Fibroblast of the conjunctiva (primary cell): ENCODE results near the gene RGS7.

ENCODE experiments used
- DNase-seq: peaks from one replicate; pipeline ENCODE4 v3.0.0-alpha.2; 2010; ENCODE audit warnings: low read depth

RGS7 gene

GRCh38 chr1:240831922-240832321 lies 525.1 kb downstream of the RGS7 start:
- DNase-seq, result no peak

- peak; percentile 2 for DNase-seq
Measured at GRCh38 chr1:240831191-240831631, 525.8 kb downstream of the RGS7 start.

DNA sequence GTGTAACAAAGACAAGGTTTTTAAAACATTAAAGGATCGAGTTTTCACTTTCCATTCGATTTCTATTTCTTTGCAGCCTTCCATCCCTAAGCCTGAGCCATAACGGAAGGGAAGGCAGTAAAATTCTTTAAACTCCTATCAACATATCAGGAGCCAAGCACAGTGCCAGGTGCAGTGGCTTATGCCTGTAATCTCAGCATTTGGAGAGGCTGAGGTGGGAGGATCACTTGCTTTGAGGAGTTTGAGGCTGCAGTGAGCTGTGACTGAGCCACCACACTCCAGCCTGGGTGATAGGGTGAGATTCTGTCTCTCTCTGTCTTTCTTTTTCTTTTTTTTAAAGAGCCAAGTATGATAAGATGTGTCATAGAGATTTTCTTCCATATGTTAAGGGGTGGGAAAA lies 527.5 kb downstream of the RGS7 start:
- no peak for DNase-seq

GRCh38 chr1:240827786-240828185 lies 529.2 kb downstream of the RGS7 start:
- no peak for DNase-seq

DNA sequence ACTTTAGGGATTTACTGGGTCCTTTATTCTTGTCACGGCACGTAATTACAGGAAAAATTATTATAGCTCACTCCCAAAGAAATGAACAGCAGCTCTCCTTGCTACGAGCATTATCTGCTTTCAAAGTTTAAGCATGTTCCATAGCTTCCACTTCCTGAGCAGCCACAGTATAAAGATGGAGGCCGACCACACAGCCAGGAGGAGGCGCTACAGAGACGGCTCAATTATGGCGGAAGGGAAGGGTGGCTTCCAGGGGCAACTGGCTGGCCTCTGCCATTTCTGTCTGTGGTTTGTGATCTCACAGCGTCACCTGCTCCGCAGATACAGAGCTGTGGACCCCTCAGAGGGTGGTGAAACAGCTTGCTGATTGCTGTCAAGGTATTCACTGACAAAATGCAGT lies 532.8 kb downstream of the RGS7 start:
- DNase-seq, result no peak

DNA sequence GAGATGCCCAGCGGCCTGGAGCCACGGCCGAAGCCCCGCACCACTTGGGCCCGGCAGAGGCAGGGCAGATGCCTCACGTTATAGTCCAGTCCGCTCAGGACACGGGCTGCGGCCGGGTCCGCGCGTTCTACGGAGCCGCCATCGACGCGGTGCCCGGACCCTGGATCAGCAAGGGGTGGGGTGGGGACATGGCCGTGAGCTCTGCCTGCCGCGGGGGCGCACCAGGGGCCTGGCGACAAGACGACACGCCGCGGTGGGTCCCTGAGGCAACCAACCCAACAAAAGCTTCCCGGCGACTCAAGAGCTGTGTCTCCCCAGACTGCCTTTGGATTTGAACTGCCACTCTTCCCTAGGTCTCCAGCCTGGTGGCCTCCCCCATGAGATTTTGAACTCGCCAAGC lies 533.6 kb downstream of the RGS7 start:
- DNase-seq, result no peak

GRCh38 chr1:240821925-240822324 lies 535.1 kb downstream of the RGS7 start:
- no peak for DNase-seq

DNA sequence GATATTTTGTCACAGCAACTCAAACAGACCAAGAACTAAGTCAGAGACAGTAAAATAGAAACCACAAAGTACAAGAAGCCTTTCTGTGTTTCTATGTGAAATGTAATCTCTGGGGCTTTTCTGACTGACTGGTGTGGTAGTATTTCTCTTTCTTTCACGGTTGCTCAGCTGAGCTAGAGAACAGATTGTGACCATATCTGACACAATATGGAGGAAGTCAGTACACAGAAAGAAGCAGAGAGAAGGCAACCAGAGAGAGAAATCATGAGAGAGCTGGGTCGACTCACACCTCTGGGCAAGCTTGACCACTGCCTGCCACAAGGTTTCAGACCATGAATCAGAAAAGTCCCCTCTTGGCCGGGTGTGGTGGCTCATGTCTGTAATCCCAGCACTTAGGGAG lies 536.2 kb downstream of the RGS7 start:
- no peak for DNase-seq

DNA sequence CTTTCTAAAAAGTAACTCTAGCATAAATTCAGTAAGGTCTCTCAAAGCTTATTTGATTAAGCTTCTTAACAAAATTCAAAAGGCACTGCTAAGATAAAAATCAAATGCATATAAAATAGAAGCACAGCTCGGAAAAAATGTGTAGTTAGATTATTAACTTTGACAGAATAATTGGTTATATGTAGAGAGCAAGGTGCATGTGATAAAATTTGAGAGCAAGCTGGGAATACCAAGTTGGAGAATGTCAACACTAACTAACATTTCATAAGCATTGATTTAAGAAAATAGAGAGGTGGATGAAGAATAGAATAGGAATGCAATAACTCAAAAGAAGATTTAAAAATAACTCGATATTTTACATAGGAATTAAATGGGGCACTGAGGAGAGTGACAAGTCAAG lies 540.5 kb downstream of the RGS7 start:
- no peak for DNase-seq

DNA sequence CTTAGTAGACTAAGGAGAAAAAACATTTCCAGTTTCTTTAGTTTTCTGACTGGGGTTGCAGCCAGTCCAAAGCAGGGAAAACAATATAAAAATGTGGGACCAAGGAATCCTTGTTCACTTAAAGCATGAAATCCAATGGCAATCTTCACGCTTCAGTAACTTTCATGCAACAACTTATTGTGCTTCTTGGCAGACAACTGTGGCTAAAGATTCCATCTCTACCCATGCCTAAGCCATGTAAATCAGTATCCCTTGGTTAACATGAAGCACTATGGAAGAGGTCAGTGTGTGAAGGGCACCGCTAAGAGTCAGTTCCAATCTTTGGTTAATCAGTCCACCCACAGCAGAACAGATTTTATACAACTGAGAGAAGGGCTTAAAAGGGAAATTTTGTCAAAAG lies 543.3 kb downstream of the RGS7 start:
- no peak for DNase-seq

- DNase-seq, result no peak
Measured at GRCh38 chr1:240811256-240811655, 545.7 kb downstream of the RGS7 start.

DNA sequence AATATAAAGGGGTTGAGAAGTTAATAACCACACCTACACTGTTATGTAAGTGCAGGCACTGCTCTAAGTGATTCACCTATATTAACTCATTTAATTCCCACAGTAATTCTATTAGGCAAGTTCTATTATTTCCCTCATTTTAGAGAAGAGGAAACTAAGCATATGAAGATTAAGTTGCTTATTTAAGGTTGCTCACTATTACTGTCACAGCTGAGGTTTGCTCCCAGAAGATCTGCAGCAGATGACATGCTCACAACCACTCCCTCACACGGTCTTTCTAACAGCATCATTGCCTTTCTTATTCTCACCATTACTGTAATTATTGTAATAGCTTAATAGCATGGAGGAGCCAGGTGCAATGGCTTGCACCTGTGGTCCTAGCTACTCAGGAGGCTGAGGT lies 548.6 kb downstream of the RGS7 start:
- DNase-seq, result no peak

DNA sequence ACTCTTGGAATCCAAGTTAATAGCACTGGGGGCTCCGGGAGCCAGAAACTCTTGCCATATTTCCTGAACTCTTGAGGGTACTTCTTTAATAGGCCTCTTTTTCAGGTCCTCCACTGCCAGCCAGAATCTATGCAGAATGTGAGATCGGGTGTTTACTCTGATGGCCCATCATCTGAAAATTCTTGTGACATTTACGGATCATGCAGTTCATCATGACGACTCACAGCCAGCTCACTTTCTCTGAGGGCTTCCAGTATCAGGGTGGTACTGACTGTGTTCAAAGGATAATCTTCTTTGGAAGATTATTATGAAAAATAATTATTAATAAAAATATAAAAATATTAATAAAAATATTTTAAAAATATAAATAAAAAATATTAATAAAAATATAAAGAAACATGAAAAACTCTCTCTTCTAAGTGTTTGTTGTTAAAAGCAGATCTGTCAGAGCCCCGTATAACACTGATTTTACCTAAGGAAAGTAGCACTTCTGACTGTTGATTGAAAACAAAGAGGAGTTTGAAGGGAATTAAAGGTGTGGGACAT lies 550.7 kb downstream of the RGS7 start:
- no peak for DNase-seq

GRCh38 chr1:240804475-240804874 lies 552.5 kb downstream of the RGS7 start:
- DNase-seq, result no peak

DNA sequence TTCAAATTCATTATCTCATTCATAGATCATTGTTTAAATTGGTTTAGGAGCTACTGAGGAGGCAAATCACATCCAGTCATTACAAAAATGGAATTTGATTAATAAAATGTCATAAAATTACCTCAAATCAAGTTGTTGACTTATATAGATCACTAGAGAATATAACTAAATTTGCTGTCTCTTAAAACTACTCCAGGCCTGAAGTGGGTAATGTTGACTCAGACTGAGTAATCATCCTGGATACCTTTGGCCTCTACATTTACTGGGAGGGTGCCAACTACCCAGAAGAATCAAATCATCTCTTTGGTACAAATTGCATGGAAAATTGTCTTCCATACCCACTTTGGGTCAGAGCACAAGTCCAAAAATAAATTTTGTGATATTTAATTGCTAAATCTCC lies 553.9 kb downstream of the RGS7 start:
- DNase-seq, result peak; percentile 31

GRCh38 chr1:240802271-240802670 lies 554.7 kb downstream of the RGS7 start:
- no peak for DNase-seq

DNA sequence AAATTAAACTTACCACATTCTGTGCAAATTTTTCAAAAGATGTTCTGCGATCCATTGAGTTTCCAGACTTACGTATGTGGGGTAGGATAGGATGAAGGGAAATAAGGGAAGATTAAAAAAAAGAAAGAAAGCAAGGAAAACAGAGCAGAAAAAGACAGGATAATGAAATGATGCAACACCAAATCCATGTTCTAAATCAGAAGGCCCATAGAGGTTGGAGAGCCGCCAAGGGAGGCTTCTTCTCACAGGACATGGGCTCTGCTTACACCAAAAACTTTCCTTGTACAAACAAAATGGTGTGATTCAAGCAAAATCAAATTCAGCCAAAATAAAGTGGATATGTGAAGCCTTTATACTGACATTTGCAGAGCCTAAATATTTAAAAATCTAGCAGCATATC lies 555.6 kb downstream of the RGS7 start:
- DNase-seq, result peak; percentile 44

DNA sequence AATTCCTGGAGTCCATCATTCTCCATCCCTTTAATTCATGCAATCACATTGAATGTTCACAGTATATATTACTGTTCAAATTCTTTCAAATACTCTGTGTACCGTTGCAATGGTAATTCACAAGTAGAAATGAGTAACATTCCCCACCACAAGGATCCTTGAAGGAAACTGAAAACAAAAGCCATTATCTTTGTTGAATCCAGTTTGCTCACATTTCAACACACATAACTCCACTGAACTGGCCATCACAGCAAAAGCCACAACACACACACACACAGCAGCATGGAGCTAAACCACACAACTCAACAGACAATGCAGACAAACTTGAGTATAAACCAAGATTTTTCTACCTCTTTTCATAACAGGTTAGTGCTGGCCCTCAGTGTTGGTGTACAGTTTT lies 556.7 kb downstream of the RGS7 start:
- no peak for DNase-seq

DNA sequence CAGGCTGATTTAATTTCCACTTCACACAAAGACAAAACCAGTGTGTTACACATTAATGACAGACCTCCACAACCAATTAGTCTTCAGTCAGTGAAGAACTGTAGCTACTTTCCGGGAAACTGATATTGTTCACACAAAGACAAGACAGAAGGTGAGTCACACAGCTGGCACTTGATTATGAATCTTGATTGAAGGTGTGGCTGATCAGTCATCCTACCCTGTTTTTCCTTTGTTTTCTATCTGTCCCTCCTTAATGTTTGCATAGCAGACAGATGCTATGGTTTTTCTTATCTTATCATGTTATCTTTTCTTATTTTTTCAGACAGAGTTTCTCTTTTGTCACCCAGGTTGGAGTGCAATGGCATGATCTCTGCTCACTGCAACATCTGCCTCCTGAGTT lies 560.0 kb downstream of the RGS7 start:
- DNase-seq, result no peak

DNA sequence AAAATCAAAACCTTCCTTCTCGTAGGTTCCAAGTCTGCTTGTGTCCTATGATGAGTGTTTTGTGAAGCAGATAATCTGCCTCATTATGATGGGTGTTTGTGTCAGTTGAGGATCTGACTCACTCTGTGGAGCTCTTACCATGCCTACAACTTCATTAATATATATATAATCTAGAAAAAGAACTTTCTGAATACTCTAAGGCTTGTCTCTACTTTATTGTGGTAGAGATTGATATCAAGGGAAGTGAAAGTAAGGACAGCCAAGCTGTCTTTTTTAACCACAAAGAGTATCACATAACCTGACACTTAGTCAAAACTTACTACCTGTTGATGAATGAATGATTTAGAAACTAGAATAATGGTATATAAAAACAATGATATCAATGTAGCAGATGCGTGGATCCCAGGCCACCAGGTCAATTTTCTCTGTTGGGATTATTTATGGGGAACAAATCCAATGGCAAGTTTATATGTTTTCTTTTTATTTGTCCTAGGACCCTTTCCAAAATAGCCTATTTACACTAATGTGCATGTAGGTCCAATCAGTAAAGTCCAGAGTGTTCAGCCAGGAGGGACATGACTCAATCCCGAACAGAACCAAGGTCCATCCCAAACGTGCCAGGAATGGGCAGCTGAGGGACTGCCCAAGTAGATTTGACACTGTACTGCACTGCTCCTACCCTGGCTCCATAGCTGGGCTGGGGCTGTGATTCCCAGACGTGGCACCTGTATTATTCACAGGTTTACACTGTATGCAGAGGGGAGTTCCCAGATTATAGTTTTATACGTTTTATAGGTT lies 562.8 kb downstream of the RGS7 start:
- DNase-seq, result no peak

DNA sequence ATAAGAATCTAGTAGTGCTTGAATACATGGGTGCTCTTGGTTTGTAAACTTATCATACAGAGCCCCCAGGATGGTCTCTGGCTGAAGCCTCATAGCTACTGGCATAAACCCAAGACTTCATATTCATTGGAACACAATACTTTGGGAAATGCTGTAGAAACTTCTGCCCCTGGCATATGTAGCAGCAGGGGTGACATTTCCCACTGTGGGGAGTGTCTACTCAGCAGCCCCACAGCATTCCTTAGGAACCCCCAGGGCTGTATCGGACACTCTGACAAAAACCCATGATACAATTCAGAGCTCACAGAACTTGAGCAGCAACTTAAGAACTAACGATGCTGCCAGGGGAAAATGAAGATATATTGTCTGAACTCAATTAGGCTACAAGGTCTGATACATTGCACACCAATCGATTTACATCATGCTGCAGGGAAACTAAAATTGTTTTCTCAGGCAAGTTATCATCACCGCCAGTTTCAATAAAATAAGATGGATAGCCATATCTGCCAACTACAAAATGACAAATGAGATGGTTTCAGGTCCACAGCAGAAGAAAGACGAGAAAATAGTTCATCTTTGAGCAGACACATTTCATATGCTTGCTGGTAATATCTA lies 564.0 kb downstream of the RGS7 start:
- DNase-seq, result no peak

DNA sequence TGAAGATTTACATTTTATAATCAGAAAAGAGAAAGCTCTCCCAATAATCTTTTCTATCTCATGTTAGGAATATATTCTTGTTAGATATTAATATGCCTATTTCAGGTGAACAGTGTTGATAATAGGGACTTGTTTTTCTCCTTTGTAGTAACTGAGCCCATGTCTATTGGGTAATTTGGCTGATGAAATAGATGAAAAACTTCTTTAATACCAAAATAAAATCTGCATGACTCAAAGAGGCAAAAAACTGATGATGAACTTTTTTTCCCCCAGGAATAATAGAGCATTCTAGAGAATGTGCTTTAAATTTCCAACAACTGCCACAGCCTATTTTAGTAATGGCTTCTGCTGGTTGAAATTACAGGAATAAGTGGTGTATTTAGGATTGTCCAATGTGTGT lies 566.1 kb downstream of the RGS7 start:
- peak; percentile 26 for DNase-seq

GRCh38 chr1:240786880-240787279 lies 570.1 kb downstream of the RGS7 start:
- DNase-seq, result no peak

DNA sequence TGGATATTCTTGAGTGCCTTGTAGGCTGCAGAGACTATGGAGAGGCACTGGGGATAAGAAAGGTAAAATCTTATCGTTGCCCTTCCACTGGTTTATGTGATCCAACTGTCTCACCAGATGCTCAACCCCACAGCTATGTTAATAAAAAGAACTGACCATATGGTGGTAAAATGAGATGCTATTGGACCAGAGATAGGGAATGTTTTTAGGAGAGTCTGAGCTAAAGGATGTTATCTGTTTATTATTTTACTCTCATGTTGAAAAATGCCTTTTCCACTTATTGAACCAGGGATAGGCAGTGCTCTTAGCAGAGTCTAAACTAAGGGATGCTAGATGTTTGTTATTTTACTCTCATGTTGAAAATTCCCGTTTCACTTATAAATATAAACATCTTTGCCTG lies 572.2 kb downstream of the RGS7 start:
- DNase-seq, result no peak
